HG02642 (cell line): ENCODE results near the gene IKBKG.
A peak's percentile ranks its signal among the peaks of the same experiment; 100 is the strongest.
"Not testable (repeated sequence)": the region's sequence is repeated elsewhere in the genome, so short reads cannot be mapped to it uniquely, and the experiment has no call there.

ENCODE experiments used
- ATAC-seq: cut with Tn5 transposase; IDR thresholded peaks from one replicate; pipeline ENCODE4 v1.9.1; 2021; ENCODE audit warnings: mild to moderate bottlenecking; ENCODE audit not compliant: unreplicated experiment, poor library complexity

IKBKG gene

DNA sequence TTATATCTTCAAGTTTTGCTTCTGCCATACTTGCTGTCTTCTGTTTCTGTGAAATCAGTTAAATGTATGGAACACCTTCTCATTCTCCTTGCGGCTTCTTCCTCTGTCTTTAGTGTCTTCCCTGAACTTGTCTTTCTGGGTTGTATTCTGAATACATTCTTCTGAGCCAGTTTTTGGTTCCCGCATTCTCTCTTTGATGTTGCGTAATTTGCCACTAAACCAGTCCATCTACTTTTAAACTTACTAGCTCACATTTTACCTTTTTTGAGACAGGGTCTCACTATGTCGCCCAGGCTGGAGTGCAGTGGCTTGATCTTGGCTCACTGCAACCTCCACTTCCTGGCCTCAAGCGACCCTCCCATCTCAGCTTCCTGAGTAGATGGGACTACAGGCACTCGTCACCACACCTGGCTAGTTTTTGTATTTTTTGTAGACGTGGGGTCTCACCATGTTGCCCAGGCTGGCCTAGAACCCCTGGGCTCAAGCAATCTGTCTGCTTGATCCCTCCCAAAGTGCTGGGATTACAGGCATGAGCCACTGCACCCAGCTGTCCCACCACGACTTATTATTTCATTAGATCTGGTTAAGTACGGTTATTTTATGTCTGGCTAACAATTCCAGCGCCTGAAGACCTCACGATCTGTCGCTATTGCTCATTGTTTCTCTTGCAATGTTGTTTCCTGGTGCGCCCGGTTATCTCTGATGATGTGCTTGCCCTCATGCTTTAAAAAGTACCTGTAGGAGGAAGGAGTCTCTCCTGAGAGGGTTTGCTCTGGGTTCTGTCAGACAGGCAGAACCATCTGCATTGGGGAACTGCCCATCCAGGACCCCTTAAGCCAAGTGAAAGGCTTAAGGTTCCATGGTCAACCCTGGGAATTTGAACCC, 21.6 kb upstream of the IKBKG start:
- ATAC-seq, result no peak

GRCh38 chrX:154526901-154527675, 20.3 kb upstream of the IKBKG start:
- ATAC-seq, result peak; percentile 74

GRCh38 chrX:154529206-154529612, 18.2 kb upstream of the IKBKG start:
- ATAC-seq, result no peak

DNA sequence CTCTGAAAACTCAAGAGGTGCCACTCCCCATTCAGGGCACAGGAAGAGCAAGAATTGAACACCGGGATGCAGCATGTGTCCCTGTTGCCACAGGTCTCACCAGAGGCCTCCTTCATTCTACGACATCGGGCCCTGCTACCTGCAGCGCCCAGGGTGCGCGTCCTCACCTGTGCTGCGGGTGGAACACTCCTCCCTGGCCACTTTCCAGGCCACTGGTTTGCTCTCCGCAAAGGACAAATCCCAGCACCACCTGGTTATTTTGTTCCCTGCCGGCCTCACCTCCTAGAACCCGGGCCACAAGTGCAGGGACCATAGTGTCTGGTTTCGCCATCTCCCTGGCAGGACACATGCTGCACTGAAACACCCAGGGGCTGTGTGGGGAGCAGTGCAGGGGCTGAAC, 17.1 kb upstream of the IKBKG start:
- ATAC-seq, result no peak

GRCh38 chrX:154531626-154532025, 15.8 kb upstream of the IKBKG start:
- ATAC-seq, result no peak

GRCh38 chrX:154532690-154533089, 14.7 kb upstream of the IKBKG start:
- no peak for ATAC-seq

- ATAC-seq, result peak; percentile 90
Observed at GRCh38 chrX:154534526-154535322, 12.7 kb upstream of the IKBKG start.

GRCh38 chrX:154535892-154536291, 11.5 kb upstream of the IKBKG start:
- no peak for ATAC-seq

- ATAC-seq, result no peak
Observed at GRCh38 chrX:154539077-154539476, 8.3 kb upstream of the IKBKG start.

DNA sequence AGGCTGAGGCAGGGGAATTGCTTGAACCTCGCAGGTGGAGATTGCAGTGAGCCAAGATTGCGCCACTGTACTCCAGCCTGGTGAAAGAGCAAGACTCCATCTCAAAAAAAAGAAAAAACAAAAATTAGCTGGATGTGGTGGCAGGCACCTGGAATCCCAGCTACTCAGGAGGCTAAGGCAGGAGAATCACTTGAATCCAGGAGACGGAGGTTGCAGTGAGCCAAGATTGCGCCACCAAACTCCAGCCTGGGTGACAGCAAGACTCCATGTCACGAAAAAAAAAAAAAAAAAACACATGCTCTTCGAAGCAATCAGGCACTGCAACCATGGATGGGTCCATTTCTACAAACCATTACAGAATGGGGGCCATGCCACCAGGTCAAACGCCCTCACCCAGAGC, 7.1 kb upstream of the IKBKG start:
- ATAC-seq, result not testable (repeated sequence)

DNA sequence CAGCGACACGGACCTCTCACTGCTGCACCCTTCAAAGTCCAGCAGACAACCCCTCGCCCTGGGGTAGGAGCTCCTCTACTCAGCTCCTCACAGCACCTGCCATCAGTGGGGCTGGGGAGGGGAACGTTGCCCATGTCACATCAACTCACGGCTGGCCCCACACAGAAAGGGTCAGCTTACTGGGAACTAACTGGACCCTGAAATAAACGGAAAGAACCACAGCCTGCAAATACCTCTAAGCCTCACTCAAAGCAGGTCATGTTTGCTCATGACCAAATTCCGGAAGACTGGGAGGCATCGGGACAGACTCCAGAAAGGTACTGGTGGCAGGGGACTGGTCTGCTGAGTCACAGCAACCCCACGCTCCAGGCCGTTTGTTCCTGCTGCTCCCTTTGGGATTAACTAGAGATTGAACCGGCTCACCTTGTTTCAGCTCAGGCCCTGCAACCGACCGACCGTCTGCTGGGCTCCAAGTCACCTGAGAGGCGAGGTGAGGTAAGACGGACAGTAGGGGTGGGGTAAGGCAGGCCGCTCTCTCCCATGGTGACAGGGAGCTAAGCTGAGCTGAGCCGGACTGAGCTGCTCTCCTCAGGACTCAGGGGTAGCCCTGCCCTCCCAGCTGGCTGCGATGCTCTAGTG, 6.4 kb upstream of the IKBKG start:
- no peak for ATAC-seq

DNA sequence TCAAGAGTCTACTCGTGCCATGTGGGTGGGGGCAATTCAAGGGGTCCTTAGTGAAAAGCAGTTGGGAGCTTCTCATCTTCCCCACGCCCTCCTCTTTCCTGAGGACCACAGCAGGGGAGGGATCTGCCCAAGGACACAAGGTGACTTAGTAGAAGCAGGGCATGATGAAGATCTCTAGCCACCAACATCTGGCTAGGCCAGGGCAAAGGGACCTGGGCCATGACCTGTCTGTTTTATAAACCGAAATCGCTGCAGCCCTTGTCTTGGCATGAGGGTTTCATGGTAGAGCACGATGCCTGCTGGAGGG, 5.9 kb upstream of the IKBKG start:
- no peak for ATAC-seq

DNA sequence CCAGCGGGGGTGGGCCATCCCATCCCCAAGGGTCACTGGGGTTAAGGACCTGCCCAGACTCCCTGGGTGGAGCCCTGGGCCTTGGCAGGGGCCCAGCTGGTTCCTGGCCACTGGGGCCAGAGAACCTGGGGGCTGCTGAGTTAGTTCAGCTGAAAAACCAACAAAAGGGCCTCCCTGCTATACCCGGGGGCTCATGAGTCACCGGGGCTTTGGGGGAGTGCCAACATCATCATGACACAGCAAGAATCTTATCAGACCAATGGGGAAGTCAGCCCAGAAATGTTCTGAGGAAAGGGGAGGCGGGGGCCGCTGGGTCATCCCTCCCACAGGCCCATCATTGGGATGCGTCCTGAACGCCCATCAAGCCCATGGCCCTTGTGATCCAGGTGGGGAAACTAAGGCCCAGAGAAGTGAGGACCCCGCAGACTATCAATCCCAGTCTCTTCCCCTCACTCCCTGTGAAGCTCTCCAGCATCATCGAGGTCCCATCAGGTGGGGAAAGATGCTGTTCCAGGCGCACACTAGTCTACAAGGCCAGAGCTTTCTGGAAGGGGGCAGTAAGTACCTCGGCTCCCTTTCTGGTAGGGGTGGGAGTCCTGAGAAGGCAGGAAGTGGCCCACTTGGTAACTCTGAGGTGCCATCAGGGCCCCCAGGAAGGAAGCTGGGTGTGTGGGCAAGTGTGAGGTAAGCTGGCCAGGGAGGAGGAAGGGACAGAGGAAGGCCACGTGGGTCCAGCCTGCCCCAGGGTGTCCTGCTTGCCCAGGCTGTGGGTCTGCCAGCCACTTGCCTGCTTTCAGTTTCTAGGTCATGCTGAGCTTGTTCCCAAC, 5.3 kb upstream of the IKBKG start:
- no peak for ATAC-seq

GRCh38 chrX:154542723-154543424, 4.5 kb upstream of the IKBKG start:
- ATAC-seq, result no peak

DNA sequence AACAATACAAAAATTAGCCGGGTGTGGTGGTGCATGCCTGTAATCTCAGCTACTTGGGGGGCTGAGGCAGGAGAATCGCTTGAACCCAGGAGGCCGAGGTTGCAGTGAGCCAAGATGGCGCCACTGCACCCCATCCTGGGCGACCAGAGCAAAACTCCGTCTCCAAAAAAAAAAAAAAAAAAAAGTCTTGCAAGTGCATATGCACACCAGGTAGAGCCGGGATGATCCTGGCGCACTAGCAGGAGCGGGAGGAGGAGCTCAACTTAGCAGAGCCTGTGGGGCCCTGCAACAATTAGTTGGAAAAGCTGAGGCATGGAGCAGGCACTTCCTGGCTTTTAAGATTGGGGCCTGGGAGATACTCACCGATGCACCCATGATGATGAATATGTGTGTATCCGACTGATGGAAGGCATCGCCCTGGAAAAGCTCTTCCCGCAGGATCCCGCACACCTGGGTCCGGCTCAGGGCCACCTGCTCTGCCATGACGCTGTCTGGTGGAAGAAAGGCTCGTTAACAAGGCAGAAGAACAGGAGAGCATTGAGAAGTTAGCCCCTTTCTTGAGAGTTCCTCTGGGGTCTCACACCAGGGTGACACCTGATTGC, 1.6 kb upstream of the IKBKG start:
- ATAC-seq, result no peak

DNA sequence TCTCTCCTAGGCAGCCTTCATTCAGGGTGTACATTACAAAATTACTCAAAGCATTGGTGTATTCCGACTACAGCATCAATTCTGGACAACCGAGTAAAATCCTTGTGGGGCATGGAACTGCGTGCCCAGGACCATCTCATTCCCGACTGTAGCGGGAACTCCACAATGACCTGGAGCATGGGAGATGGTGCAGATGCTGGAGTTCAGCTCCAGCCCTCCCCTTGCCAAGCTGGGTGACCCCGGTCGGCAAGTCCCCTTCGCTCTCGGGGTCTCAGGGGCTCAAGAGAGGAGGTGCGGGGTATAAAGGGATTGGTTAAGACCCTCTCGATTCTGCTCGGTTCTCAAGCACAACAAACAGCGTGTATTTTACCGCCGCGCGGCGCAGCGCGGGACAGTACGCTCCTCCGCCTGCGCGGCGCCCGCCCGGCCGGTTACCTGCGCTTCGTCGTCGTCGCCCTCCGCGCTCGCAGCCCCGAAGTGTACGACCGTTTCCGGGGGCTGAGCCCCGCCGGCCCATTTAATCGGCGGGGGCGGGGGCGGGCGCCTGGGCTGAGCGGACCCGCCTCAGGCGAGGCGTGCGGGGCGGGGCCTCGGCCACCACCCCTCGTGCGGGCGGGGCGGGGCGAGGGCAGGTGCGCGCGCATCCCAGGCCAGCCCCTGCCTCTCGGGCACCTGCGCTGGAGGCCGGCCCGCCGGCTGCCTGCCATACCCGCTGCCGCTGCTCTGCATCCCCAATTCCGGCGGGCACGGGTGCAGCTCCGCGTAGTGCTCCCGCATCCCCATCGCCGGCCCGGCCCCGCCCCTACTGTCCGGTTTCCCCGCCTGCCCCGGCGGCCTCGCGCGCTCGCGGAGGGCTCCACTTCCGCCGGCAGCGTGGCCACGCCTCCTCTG, 821 bp upstream of the IKBKG start, which contains the start of gene G6PD:
Gene G6PD (minus strand): TSS at position 493 of the 891 bp plus-strand sequence. CDS start 691 bp downstream, outside the sequence.
- peak; percentile 69 for ATAC-seq

- ATAC-seq, result no peak
Observed at GRCh38 chrX:154548028-154548316, 552 bp downstream of the IKBKG start.

DNA sequence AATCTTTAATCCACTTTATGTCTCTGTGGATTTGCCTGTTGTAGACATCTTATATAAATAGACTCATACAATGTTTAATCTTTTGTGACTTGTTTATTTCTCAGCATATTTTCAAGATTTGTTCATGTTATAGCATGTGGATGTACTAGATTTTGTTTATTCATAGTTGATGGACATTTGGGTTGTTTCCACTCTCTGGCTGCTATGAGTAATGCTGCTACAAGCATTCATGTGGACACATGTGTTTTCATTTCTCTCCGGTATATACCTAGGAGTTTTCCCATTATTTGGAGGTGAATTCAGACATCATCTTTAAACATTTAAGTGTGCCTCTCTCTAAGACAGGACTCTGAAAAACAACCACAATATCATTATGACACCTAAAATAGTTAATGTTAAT, 2.3 kb downstream of the IKBKG start:
- ATAC-seq, result no peak
